ENCODE measurements around the gene DEFB110.

Gene DEFB110

GRCh38 chr6:49978332-49979226 is 43.2 kb downstream of the DEFB110 start:
- POLR2A ChIA-PET, result interaction anchor here (0.6 kb wide), 1 partner anchor 39 kb away, joined by 3 read pairs; no protein-coding TSS in a partner anchor
- H3K4me3 ChIP-seq (ENCODE audit: low read depth, low read length), result no peak overlapping the region
- TF ChIP-seq CTCF (IDR thresholded peaks at IDR 0.05; ENCODE audit: insufficient read depth, low read length, missing control alignments), result no peak
- CTCF ChIA-PET, result no interaction called here
- no peak for DNase-seq (ENCODE audit: low read depth, low spot score)

- ChIA-PET POLR2A (no interaction called here), CTCF (no interaction called here)
- H3K4me3 ChIP-seq (ENCODE audit: low read depth, low read length), result no peak within 1 kb of the TSS
- no peak for TF ChIP-seq CTCF (IDR thresholded peaks at IDR 0.05; ENCODE audit: insufficient read depth, low read length, missing control alignments)
- DNase-seq (ENCODE audit: low read depth, low spot score), result no peak
Measured at GRCh38 chr6:49969605-49970004, 52.2 kb downstream of the DEFB110 start, which contains the start of gene DEFB113. Gene DEFB113, minus strand, starts transcription at chr6:49969625. Its CDS starts 0 bp downstream, at chr6:49969625.

Data from AG04449 (cell line).